ENCODE results near the gene WWTR1.

WWTR1 gene

GRCh38 chr3:149542375-149543312, 115.2 kb downstream of the WWTR1 start:
- peaks cover 25% of the 10 kb centered on the region for H3K4me1 ChIP-seq (ENCODE audit: control insufficient read depth, insufficient read depth, low read length)
- no peak overlapping the region for H3K27ac ChIP-seq (ENCODE audit: low read depth, low read length)
- H3K4me3 ChIP-seq (ENCODE audit: low read length), result no peak overlapping the region
- H3K36me3 ChIP-seq (ENCODE audit: control insufficient read depth, insufficient read depth, low read length), result peaks cover 5% of the 10 kb centered on the region
- no peaks in the 10 kb centered on the region for H3K27me3 ChIP-seq (ENCODE audit: control insufficient read depth, insufficient read depth, low read length)
- H3K9ac ChIP-seq (ENCODE audit: low read length), result no peak overlapping the region

- peaks cover 5% of the 10 kb centered on the region for H3K36me3 ChIP-seq (ENCODE audit: control insufficient read depth, insufficient read depth, low read length)
- peaks cover 19% of the 10 kb centered on the region for H3K4me1 ChIP-seq (ENCODE audit: control insufficient read depth, insufficient read depth, low read length)
- H3K27ac ChIP-seq (ENCODE audit: low read depth, low read length), result no peak overlapping the region
- no peak overlapping the region for H3K9ac ChIP-seq (ENCODE audit: low read length)
- no peak overlapping the region for H3K4me3 ChIP-seq (ENCODE audit: low read length)
- no peaks in the 10 kb centered on the region for H3K27me3 ChIP-seq (ENCODE audit: control insufficient read depth, insufficient read depth, low read length)
Measured at GRCh38 chr3:149541091-149541491, 116.7 kb downstream of the WWTR1 start.

GRCh38 chr3:149538371-149538770, 119.5 kb downstream of the WWTR1 start:
- Histone ChIP-seq H3K27ac (ENCODE audit: low read depth, low read length) (no peak overlapping the region), H3K4me3 (ENCODE audit: low read length) (no peak overlapping the region), H3K4me1 (ENCODE audit: control insufficient read depth, insufficient read depth, low read length) (peaks cover 18% of the 10 kb centered on the region), H3K27me3 (ENCODE audit: control insufficient read depth, insufficient read depth, low read length) (no peaks in the 10 kb centered on the region), H3K9ac (ENCODE audit: low read length) (no peak overlapping the region), H3K36me3 (ENCODE audit: control insufficient read depth, insufficient read depth, low read length) (peaks cover 5% of the 10 kb centered on the region)

- Histone ChIP-seq H3K4me1 (ENCODE audit: control insufficient read depth, insufficient read depth, low read length) (peaks cover 22% of the 10 kb centered on the region), H3K9ac (ENCODE audit: low read length) (no peak overlapping the region)
Measured at GRCh38 chr3:149536429-149536828, 121.4 kb downstream of the WWTR1 start.

GRCh38 chr3:149535333-149535685, 122.5 kb downstream of the WWTR1 start:
- Histone ChIP-seq H3K27me3 (ENCODE audit: control insufficient read depth, insufficient read depth, low read length) (no peaks in the 10 kb centered on the region), H3K4me3 (ENCODE audit: low read length) (no peak overlapping the region), H3K9ac (ENCODE audit: low read length) (no peak overlapping the region), H3K27ac (ENCODE audit: low read depth, low read length) (peak overlapping the region; percentile 62), H3K4me1 (ENCODE audit: control insufficient read depth, insufficient read depth, low read length) (peaks cover 22% of the 10 kb centered on the region), H3K36me3 (ENCODE audit: control insufficient read depth, insufficient read depth, low read length) (no peaks in the 10 kb centered on the region)

More at GRCh38 chr3:149536429-149536828, 121.4 kb downstream of the WWTR1 start:
- Histone ChIP-seq H3K4me3 (ENCODE audit: low read length) (no peak overlapping the region), H3K36me3 (ENCODE audit: control insufficient read depth, insufficient read depth, low read length) (no peaks in the 10 kb centered on the region), H3K27ac (ENCODE audit: low read depth, low read length) (peak overlapping the region; percentile 62), H3K27me3 (ENCODE audit: control insufficient read depth, insufficient read depth, low read length) (no peaks in the 10 kb centered on the region)

GRCh38 chr3:149534671-149535332, 123.0 kb downstream of the WWTR1 start:
- Histone ChIP-seq H3K4me1 (ENCODE audit: control insufficient read depth, insufficient read depth, low read length) (peaks cover 19% of the 10 kb centered on the region), H3K9ac (ENCODE audit: low read length) (no peak overlapping the region), H3K27me3 (ENCODE audit: control insufficient read depth, insufficient read depth, low read length) (no peaks in the 10 kb centered on the region), H3K36me3 (ENCODE audit: control insufficient read depth, insufficient read depth, low read length) (no peaks in the 10 kb centered on the region), H3K27ac (ENCODE audit: low read depth, low read length) (peak overlapping the region; percentile 62), H3K4me3 (ENCODE audit: low read length) (no peak overlapping the region)

- Histone ChIP-seq H3K9ac (ENCODE audit: low read length) (no peak overlapping the region), H3K27me3 (ENCODE audit: control insufficient read depth, insufficient read depth, low read length) (no peaks in the 10 kb centered on the region), H3K36me3 (ENCODE audit: control insufficient read depth, insufficient read depth, low read length) (no peaks in the 10 kb centered on the region), H3K4me3 (ENCODE audit: low read length) (no peak overlapping the region), H3K4me1 (ENCODE audit: control insufficient read depth, insufficient read depth, low read length) (peaks cover 19% of the 10 kb centered on the region), H3K27ac (ENCODE audit: low read depth, low read length) (peak overlapping the region; percentile 62)
Measured at GRCh38 chr3:149534082-149534481, 123.7 kb downstream of the WWTR1 start.

GRCh38 chr3:149532489-149533180, 125.2 kb downstream of the WWTR1 start:
- no peaks in the 10 kb centered on the region for H3K36me3 ChIP-seq (ENCODE audit: control insufficient read depth, insufficient read depth, low read length)
- peaks cover 25% of the 10 kb centered on the region for H3K4me1 ChIP-seq (ENCODE audit: control insufficient read depth, insufficient read depth, low read length)
- no peak overlapping the region for H3K9ac ChIP-seq (ENCODE audit: low read length)
- H3K4me3 ChIP-seq (ENCODE audit: low read length), result no peak overlapping the region
- no peaks in the 10 kb centered on the region for H3K27me3 ChIP-seq (ENCODE audit: control insufficient read depth, insufficient read depth, low read length)
- H3K27ac ChIP-seq (ENCODE audit: low read depth, low read length), result peak overlapping the region; percentile 3

- H3K4me3 ChIP-seq (ENCODE audit: low read length), result no peak overlapping the region
- H3K4me1 ChIP-seq (ENCODE audit: control insufficient read depth, insufficient read depth, low read length), result peaks cover 12% of the 10 kb centered on the region
- no peak overlapping the region for H3K9ac ChIP-seq (ENCODE audit: low read length)
- no peaks in the 10 kb centered on the region for H3K27me3 ChIP-seq (ENCODE audit: control insufficient read depth, insufficient read depth, low read length)
- H3K27ac ChIP-seq (ENCODE audit: low read depth, low read length), result no peak overlapping the region
- no peaks in the 10 kb centered on the region for H3K36me3 ChIP-seq (ENCODE audit: control insufficient read depth, insufficient read depth, low read length)
Measured at GRCh38 chr3:149529099-149529498, 128.7 kb downstream of the WWTR1 start.

GRCh38 chr3:149528340-149528650, 129.5 kb downstream of the WWTR1 start:
- peaks cover 12% of the 10 kb centered on the region for H3K4me1 ChIP-seq (ENCODE audit: control insufficient read depth, insufficient read depth, low read length)

GRCh38 chr3:149527531-149528339, 130.1 kb downstream of the WWTR1 start:
- Histone ChIP-seq H3K27me3 (ENCODE audit: control insufficient read depth, insufficient read depth, low read length) (no peaks in the 10 kb centered on the region), H3K9ac (ENCODE audit: low read length) (no peak overlapping the region), H3K4me3 (ENCODE audit: low read length) (no peak overlapping the region), H3K36me3 (ENCODE audit: control insufficient read depth, insufficient read depth, low read length) (no peaks in the 10 kb centered on the region), H3K4me1 (ENCODE audit: control insufficient read depth, insufficient read depth, low read length) (peaks cover 9% of the 10 kb centered on the region), H3K27ac (ENCODE audit: low read depth, low read length) (peak overlapping the region; percentile 61)

More at GRCh38 chr3:149528340-149528650, 129.5 kb downstream of the WWTR1 start:
- Histone ChIP-seq H3K27me3 (ENCODE audit: control insufficient read depth, insufficient read depth, low read length) (no peaks in the 10 kb centered on the region), H3K4me3 (ENCODE audit: low read length) (no peak overlapping the region), H3K36me3 (ENCODE audit: control insufficient read depth, insufficient read depth, low read length) (no peaks in the 10 kb centered on the region), H3K9ac (ENCODE audit: low read length) (no peak overlapping the region), H3K27ac (ENCODE audit: low read depth, low read length) (peak overlapping the region; percentile 61)
